HL-60/S4 treated with retinoic acid at 250 ng/mL for 4 days and 3 days (cell line): ENCODE results near the gene ULBP2.
"Not testable (repeated sequence)": the region's sequence is repeated elsewhere in the genome, so short reads cannot be mapped to it uniquely, and the experiment has no call there.

ENCODE experiments used
- in situ Hi-C: fragments of 300-500 bp; cut with MboI; formaldehyde crosslinking; loops from 2 replicates; pipeline ENCODE4 v1.7.0; 2022; ENCODE audit warnings: low sequenced_read_pairs

The ULBP2 gene

GRCh38 chr6:149964308-149965193, 22.7 kb downstream of the ULBP2 start:
- in situ Hi-C loops = no loop called here

- in situ Hi-C loops = no loop called here
These were observed 23.6 kb downstream of the ULBP2 start for GRCh38 chr6:149965194-149966020.

GRCh38 chr6:149966319-149966718, 24.5 kb downstream of the ULBP2 start:
- in situ Hi-C loops = not testable (repeated sequence)

- in situ Hi-C loops = no loop called here
These were observed 25.8 kb downstream of the ULBP2 start for GRCh38 chr6:149967591-149967990.

- in situ Hi-C loops = not testable (repeated sequence)
These were observed 26.2 kb downstream of the ULBP2 start for GRCh38 chr6:149967999-149968398.

- in situ Hi-C loops = not testable (repeated sequence)
These were observed 27.1 kb downstream of the ULBP2 start for GRCh38 chr6:149968909-149969308.

GRCh38 chr6:149969635-149970034, 27.8 kb downstream of the ULBP2 start:
- in situ Hi-C loops = no loop called here

GRCh38 chr6:149974394-149974793, 32.6 kb downstream of the ULBP2 start:
- in situ Hi-C loops = not testable (repeated sequence)

- in situ Hi-C loops = no loop called here
These were observed 33.0 kb downstream of the ULBP2 start for GRCh38 chr6:149974825-149975224.

GRCh38 chr6:149975400-149975799, 33.6 kb downstream of the ULBP2 start:
- in situ Hi-C loops = no loop called here

GRCh38 chr6:149977221-149977620, 35.4 kb downstream of the ULBP2 start:
- in situ Hi-C loops = no loop called here

- in situ Hi-C loops = no loop called here
These were observed 36.8 kb downstream of the ULBP2 start for GRCh38 chr6:149978610-149979009.

- in situ Hi-C loops = no loop called here
These were observed 37.5 kb downstream of the ULBP2 start for GRCh38 chr6:149979293-149979692.

- in situ Hi-C loops = no loop called here
These were observed 41.3 kb downstream of the ULBP2 start for GRCh38 chr6:149983145-149983544.

GRCh38 chr6:149984773-149985172, 43.0 kb downstream of the ULBP2 start:
- in situ Hi-C loops = no loop called here

GRCh38 chr6:149985481-149985937, 43.7 kb downstream of the ULBP2 start:
- in situ Hi-C loops = no loop called here

GRCh38 chr6:149987602-149988107, 45.8 kb downstream of the ULBP2 start:
- in situ Hi-C loops = no loop called here

GRCh38 chr6:149988550-149989346, 46.9 kb downstream of the ULBP2 start:
- in situ Hi-C loops = no loop called here

GRCh38 chr6:149990212-149990660, 48.4 kb downstream of the ULBP2 start:
- in situ Hi-C loops = no loop called here

- in situ Hi-C loops = no loop called here
These were observed 49.1 kb downstream of the ULBP2 start for GRCh38 chr6:149990661-149991471.
